Measurements from ENCODE around the gene TXLNG.
A peak's percentile ranks its signal among the peaks of the same experiment; 100 is the strongest.
"Not testable (repeated sequence)": the region's sequence is repeated elsewhere in the genome, so short reads cannot be mapped to it uniquely, and the experiment has no call there.

The TXLNG gene

DNA sequence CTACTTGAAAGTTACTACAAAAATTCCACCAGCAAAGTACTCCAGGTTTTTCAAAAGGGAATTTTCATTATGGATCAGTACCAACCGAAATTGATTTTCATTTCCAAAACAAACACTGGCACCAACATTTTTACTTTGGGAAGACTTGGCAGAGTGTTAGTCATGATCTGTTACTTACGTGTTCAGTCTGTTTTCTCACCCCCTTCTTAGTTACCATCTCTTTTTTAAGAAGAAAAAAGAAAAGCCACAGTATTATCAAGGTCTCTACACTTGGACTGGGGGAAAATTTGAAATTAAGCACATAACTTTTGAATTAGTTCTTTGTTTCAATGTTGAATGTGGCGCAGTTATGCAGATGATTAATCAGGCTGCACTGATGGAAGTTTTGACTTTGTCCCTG is 56.4 kb downstream of the TXLNG start:
- ATAC-seq, result no peak
- H3K27me3 Mint-ChIP-seq, result no peaks in the 10 kb centered on the region
- H3K36me3 Mint-ChIP-seq, result peaks cover 6% of the 10 kb centered on the region
- no peaks in the 10 kb centered on the region for H3K4me1 Mint-ChIP-seq
- H3K4me3 Mint-ChIP-seq, result no peak overlapping the region
- H3K9me3 Mint-ChIP-seq, result no peaks in the 10 kb centered on the region
- no peak overlapping the region for H3K27ac Mint-ChIP-seq

DNA sequence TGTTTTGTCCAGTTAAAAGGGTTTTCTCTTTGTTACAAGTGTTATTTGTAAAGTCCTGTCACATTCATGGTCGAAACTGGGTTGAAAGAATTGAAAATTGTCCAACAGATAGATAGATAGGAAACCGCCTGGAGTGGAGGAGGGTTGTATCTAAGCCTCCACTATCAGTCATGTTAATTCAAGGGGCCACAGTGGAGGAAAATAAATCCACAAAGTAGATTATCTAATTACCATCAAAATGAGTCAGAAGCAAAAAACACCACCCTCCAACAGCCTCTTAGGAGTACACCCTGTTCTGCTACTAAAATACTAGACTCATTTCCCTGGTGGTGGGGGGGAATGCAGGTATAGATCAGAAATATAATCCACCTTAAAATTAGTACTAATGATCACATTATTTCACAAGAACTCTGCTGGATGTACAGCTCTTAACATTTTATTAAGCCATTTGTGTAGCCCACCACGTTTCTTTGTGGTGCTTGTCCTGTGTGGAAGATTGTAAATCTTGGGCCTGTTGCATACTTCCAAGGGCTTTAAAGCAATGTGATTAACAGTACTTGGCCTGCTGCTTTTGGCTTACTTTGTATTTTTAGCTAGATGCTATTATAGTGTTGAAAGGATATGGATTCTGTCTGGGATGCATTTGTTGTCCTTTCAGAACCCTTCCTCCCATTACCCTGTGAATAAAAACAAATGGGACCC is 57.1 kb downstream of the TXLNG start:
- no peak overlapping the region for H3K4me3 Mint-ChIP-seq
- H3K4me1 Mint-ChIP-seq, result no peaks in the 10 kb centered on the region
- no peaks in the 10 kb centered on the region for H3K27me3 Mint-ChIP-seq
- no peak overlapping the region for H3K27ac Mint-ChIP-seq
- ATAC-seq, result no peak
- H3K36me3 Mint-ChIP-seq, result peaks cover 9% of the 10 kb centered on the region
- no peaks in the 10 kb centered on the region for H3K9me3 Mint-ChIP-seq

DNA sequence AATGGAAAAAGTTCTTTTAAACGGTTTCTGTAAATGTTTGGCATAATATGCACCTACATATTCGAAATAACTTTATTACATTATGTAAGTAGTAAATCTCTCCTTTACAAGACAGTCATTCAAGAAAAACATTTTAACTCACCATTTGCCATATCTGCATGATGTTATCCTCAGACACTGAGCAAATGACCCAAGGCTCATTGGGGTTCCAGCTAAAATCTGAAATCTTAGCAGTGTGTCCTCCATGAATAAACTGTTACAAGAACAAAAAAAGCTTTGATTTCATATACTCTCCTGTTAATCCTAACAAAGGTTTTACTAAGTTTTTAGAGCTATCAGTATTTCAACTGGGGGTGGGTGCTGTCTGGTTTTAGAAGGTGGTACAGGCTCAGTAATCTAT is 59.4 kb downstream of the TXLNG start:
- Mint-ChIP-seq H3K36me3 (peaks cover 12% of the 10 kb centered on the region), H3K4me3 (no peak overlapping the region), H3K27ac (no peak overlapping the region), H3K27me3 (no peaks in the 10 kb centered on the region), H3K9me3 (no peaks in the 10 kb centered on the region), H3K4me1 (no peaks in the 10 kb centered on the region)
- no peak for ATAC-seq

DNA sequence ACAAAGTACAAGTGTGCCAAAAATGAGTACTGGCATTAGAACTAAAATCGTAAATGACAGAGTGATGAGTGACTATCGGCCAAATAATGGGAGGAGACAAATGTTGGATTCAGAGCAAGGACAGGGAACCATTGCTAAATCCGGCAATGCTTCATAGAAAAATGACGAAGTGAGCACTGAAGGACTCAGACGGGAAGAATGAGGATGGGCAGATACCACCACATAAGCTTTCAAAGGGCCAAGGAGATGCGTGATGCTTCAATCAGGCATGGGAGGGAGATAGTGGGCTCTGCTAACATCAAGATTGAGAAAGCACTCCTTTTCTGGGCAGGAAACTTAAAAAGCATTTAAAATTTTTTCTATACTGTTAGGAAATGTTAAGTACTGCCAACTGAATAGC is 62.3 kb downstream of the TXLNG start:
- ATAC-seq, result no peak
- Mint-ChIP-seq H3K27me3 (no peaks in the 10 kb centered on the region), H3K9me3 (no peaks in the 10 kb centered on the region), H3K27ac (no peak overlapping the region), H3K4me3 (no peak overlapping the region), H3K36me3 (peaks cover 17% of the 10 kb centered on the region), H3K4me1 (peaks cover 6% of the 10 kb centered on the region)

DNA sequence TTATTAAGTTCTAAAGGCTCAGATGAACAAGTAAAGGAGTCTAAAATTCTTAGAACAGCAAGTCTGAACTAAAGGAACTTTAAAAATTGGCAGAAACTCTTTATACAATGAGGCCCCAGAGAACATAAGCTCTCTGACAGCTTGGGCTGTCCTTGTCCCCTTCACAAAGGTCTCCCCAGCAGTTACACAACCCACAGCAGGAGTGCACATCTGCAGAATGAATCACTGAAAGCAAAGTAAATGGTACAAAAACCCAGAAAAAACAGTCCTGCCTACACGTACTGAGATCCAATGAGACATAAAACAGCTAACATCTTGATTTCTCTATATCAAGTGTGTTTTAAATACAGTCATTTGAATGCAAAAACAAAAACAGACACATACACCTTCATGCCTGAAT is 65.2 kb downstream of the TXLNG start:
- no peak overlapping the region for H3K27ac Mint-ChIP-seq

DNA sequence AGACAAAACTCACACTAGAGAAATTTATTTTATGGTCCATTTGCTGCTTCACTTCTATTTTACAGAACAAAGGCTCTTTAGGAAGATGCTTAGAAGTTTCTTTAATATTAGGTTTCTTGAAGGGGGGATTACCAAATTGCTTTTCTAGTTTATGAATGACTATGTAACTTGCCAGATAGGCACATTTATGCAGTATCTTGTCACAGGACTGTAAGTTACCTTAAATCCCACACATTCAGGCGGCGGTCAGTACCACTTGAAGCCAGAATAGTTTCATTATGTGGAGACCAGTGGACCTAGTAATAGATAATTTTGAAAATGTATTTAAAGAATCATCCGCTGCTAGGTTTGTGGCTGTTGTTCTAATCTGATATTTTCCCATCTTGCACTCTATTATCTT is 65.6 kb downstream of the TXLNG start:
- H3K27ac Mint-ChIP-seq, result peak overlapping the region; percentile 42

More for the DNA sequence above, 65.2 kb downstream of the TXLNG start:
- H3K4me1 Mint-ChIP-seq, result peaks cover 26% of the 10 kb centered on the region
- no peak for ATAC-seq
- no peaks in the 10 kb centered on the region for H3K27me3 Mint-ChIP-seq
- peaks cover 21% of the 10 kb centered on the region for H3K36me3 Mint-ChIP-seq
- H3K9me3 Mint-ChIP-seq, result no peaks in the 10 kb centered on the region
- H3K4me3 Mint-ChIP-seq, result no peak overlapping the region

DNA sequence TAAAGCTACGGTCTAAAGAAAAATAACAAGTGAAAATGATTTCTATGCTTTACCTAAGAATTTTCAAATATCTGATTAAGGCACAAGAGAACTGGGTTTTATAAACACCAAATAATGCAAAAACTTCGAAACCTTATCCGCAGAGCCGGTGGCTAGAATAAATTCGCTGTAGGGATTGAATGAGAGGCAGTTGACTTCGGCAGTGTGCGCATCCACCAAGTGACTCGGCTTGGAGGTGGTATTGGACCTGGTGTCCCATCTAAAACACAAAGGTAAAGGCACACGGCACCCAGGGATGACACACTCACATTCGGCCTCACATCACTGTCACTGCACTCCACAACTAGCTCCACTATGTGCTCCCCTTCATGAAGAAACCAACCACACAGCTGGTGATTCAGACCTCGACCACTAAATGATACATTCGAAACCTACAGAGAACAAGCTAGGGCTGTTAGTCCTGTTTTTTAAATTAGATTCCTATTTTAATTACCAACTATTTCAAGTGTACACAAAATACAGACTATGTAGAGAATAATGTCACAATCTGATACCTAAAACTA is 66.4 kb downstream of the TXLNG start:
- Mint-ChIP-seq H3K4me3 (no peak overlapping the region), H3K27me3 (no peaks in the 10 kb centered on the region), H3K36me3 (peaks cover 33% of the 10 kb centered on the region), H3K4me1 (peaks cover 31% of the 10 kb centered on the region), H3K9me3 (no peaks in the 10 kb centered on the region), H3K27ac (peak overlapping the region; percentile 42)
- no peak for ATAC-seq

More for the DNA sequence above, 65.6 kb downstream of the TXLNG start:
- peaks cover 25% of the 10 kb centered on the region for H3K36me3 Mint-ChIP-seq
- ATAC-seq, result no peak
- H3K4me1 Mint-ChIP-seq, result peaks cover 30% of the 10 kb centered on the region
- no peak overlapping the region for H3K4me3 Mint-ChIP-seq
- H3K27me3 Mint-ChIP-seq, result no peaks in the 10 kb centered on the region
- no peaks in the 10 kb centered on the region for H3K9me3 Mint-ChIP-seq

DNA sequence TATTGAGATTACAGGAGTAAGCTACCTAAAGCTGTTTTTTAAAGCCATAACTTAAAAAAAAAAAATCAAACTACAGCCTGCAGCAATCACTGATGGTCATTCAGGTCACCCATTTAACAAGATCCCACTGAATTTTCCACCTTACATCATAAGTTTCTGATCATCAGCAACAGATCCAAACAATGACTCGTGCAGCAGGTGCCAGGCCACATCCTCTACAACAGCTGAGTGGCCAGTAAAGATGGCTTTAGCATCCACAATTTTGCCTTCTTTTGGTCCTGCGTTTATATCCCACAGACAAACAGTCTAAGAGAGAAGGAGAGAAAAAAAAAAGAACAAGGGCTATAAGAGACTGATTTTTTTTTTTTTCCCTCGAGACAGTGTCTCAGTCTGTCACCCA is 67.3 kb downstream of the TXLNG start:
- ATAC-seq, result no peak
- no peak overlapping the region for H3K4me3 Mint-ChIP-seq
- peaks cover 31% of the 10 kb centered on the region for H3K4me1 Mint-ChIP-seq
- no peaks in the 10 kb centered on the region for H3K9me3 Mint-ChIP-seq
- peaks cover 29% of the 10 kb centered on the region for H3K36me3 Mint-ChIP-seq
- no peaks in the 10 kb centered on the region for H3K27me3 Mint-ChIP-seq
- H3K27ac Mint-ChIP-seq, result no peak overlapping the region

DNA sequence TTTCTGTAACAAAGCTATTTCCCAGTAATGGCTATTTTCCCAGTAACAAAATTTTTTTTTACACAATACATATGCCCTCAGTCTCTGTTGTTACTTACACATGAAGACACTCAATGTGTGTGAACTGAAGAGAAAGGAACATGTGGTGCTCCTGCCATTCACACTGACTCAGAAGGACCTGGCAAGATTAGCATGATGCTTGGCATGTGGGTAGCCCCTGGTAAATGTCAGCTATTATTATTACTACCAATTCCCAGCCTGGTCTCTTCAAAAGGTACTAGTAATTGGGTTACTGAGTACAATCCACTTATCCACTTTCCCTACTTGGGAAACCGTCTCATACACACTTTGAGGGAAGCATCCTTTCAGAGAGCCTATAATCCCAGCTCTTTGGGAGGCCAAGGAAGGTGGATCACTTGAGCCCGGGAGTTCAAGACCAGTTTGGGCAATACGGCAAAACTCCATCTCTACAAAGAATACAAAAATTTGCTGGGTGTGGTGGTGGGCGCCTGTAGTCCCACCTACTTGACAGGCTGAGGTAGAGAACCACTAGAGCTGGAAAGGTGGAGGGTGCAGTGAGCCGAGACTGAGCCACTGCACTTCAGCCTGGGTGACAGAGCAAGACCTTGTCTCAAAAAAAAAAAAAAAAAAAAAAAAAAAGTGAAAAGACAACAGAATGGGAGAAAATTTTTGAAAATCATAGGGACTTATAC is 69.3 kb downstream of the TXLNG start:
- Mint-ChIP-seq H3K36me3 (peaks cover 38% of the 10 kb centered on the region), H3K27ac (peak overlapping the region; percentile 35), H3K4me1 (peaks cover 39% of the 10 kb centered on the region), H3K27me3 (no peaks in the 10 kb centered on the region), H3K9me3 (no peaks in the 10 kb centered on the region), H3K4me3 (no peak overlapping the region)
- ATAC-seq, result no peak

DNA sequence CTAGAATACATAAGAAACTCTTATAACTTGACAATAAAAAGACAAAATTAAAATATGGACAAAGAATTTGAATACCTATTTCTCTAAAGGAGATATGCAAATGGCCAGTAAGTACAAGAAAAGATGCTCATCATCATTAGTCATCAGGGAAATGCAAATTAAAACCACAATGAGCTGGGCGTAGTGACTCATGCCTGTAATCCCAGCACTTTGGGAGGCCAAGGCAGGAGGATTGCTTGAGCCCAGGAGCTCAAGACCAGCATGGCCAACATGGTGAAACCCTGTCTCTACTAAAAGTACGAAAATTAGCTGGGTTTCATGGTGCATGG is 69.8 kb downstream of the TXLNG start:
- not testable (repeated sequence) for H3K4me3 Mint-ChIP-seq, H3K9me3 Mint-ChIP-seq, H3K27me3 Mint-ChIP-seq, ATAC-seq
- H3K4me1 Mint-ChIP-seq, result peaks cover 39% of the 10 kb centered on the region
- H3K36me3 Mint-ChIP-seq, result peaks cover 38% of the 10 kb centered on the region
- peak overlapping the region; percentile 35 for H3K27ac Mint-ChIP-seq

DNA sequence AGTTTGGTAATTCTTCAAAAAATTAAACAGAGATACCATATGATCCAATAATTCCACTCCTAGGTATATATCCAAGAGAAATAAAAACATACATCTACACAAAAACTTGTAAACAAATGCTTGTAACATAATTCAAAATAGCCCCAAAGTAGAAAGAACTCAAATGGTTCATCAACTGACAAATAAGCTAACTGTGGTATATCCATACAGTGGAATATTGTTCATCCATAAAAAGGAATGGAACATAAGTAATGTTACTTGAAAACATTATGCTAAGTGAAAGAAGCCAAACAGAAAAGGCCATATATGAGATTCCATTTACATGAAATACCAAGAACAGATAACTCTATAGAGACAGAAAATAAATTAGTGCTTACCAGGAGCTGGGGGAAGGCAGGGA is 70.5 kb downstream of the TXLNG start:
- H3K4me1 Mint-ChIP-seq, result peaks cover 39% of the 10 kb centered on the region
- no peak overlapping the region for H3K4me3 Mint-ChIP-seq
- no peak for ATAC-seq
- no peak overlapping the region for H3K27ac Mint-ChIP-seq
- H3K36me3 Mint-ChIP-seq, result peaks cover 38% of the 10 kb centered on the region
- H3K9me3 Mint-ChIP-seq, result no peaks in the 10 kb centered on the region
- H3K27me3 Mint-ChIP-seq, result no peaks in the 10 kb centered on the region

DNA sequence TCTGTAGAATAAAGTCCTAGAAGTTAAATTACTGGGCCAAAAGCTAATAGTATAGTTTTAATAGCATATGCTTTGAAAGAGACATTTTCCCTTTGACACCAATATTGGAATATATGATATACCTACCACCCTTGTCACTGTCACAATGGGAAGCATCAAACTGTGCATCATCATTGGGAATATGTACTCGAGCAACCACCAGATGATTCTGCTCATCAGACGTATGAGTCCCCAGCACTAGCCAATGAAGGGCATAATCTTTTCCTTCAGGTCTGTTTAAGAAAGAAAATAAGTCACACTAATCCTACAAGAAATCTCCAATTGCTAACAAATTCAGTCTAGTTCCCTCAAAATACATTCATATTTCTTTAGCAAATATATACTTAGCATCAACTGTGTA is 76.6 kb downstream of the TXLNG start:
- Mint-ChIP-seq H3K36me3 (peaks cover 19% of the 10 kb centered on the region), H3K27ac (no peak overlapping the region), H3K9me3 (no peaks in the 10 kb centered on the region), H3K4me3 (no peak overlapping the region), H3K27me3 (no peaks in the 10 kb centered on the region), H3K4me1 (peaks cover 14% of the 10 kb centered on the region)
- ATAC-seq, result no peak

DNA sequence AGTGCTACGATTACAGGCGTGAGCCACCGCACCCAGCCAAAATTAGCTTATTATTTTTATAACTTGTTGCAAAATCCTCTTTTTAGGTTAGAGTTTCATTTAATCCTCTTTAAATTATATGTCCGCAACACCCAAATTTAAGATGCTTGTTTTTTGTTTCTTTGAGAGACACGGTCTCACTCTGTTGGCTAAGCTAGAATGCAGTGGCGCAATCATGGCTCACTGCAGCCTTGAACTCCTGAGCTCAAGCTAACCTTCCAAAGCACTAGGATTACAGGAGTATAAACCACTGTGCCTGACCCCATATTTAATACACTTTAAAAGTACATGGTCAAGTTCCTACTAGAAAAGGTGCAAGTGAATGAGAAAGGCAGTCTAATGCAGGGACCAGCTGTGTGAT is 81.7 kb downstream of the TXLNG start:
- Mint-ChIP-seq H3K27ac (no peak overlapping the region), H3K9me3 (no peaks in the 10 kb centered on the region), H3K36me3 (peaks cover 17% of the 10 kb centered on the region), H3K4me1 (peaks cover 20% of the 10 kb centered on the region), H3K4me3 (no peak overlapping the region), H3K27me3 (no peaks in the 10 kb centered on the region)
- no peak for ATAC-seq

DNA sequence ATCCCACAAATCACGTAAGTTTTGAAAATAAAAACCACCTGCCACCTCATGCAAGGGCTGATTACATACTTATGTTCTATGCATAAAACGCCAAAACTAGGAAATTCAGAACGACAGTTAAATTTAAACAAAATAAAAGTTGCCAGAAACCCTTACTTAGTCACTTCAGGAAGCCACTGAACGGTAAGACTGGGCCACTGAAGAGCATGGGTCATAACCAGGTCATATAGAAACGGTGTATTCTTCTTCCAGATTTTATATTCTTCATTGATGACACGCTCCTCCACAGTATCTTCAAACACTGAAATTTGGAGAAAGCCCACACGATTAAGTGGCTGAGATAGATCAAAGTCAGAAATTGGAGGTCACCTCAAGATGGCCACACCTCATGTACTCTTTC is 82.7 kb downstream of the TXLNG start:
- Mint-ChIP-seq H3K27ac (peak overlapping the region; percentile 100), H3K9me3 (no peaks in the 10 kb centered on the region), H3K4me1 (peaks cover 24% of the 10 kb centered on the region), H3K4me3 (peak overlapping the region; percentile 81), H3K36me3 (peaks cover 10% of the 10 kb centered on the region), H3K27me3 (no peaks in the 10 kb centered on the region)
- no peak for ATAC-seq

DNA sequence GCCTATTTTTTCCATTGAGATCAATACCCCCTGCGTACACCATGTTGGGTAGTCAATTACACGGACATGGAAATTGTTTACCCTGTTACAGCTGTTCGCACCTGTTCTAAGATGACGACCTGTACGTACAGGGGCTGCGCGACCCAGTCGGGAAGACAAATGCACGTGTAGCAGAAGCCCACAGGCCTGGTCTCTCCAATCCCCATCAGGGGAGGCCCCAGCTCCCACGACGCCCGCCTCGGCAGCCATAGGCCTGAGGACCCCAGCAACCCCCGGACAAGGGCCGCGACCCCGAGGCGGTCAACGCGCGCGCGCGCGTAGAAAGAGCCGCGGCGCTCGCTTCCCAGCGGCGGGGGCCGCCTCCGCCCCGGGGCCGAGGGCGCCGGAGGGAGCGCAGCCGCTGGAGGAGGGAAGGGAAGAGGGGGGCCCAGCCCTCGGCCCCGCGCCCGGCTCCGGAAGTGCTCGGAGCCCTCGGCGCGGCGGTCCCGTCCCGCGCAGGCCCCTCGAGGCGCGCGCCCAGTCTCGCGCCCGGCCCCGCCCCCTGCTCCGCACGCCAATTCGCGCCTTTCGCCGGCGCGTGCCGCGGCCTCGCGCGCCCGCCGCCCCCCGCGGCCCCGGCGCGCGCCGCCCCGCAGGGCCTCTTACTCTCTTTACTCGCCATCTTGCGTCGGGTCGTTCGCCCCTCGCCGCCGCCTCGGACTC is 83.3 kb downstream of the TXLNG start:
- ATAC-seq, result peak; percentile 71
- H3K27ac Mint-ChIP-seq, result peak overlapping the region; percentile 100
- no peaks in the 10 kb centered on the region for H3K27me3 Mint-ChIP-seq
- H3K36me3 Mint-ChIP-seq, result peaks cover 10% of the 10 kb centered on the region
- H3K4me1 Mint-ChIP-seq, result peaks cover 24% of the 10 kb centered on the region
- no peaks in the 10 kb centered on the region for H3K9me3 Mint-ChIP-seq
- peak overlapping the region; percentile 98 for H3K4me3 Mint-ChIP-seq
